ENCODE measurements around the gene DSE.

DSE gene

DNA sequence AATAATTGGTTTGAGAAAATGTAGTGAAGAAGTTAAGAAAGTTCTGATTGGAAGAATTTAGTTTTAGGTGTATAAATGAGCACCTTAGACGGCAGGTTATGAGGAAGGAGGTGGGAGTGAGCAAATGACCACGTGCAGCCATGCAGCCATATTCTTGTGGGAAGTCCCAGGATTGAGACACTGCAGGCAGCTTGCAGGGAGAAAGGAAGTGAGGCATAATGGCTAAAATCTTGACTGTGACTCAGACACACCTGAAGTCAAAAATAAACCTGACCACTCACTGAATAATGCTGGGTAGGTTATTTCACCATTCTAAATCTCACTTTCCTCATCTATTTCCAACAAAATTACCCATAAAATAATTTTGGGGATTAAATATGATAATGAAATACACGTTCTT, 16.6 kb downstream of the DSE start:
- DNase-seq (ENCODE audit: low read depth): no peak

- DNase-seq (ENCODE audit: low read depth): no peak
These were observed 18.2 kb downstream of the DSE start for GRCh38 chr6:116388924-116389323.

DNA sequence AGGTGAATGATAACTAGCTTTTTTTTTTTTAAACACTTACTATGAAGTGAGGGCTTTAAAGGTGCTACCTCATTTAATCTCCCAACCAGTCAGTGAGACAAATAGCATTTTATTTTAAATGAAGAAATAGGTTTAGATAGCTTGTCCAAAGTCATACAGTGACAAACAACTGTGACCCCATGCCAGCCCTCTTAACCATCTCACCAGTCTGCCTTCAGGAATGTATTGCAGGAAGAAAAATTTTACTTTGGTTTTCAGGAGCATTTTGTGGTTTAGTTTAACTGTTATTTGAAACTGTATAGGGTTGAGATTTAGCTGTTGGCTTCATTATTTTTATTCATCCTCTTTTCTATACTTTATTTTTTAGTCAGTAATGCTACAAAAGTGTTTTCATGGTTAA, 18.6 kb downstream of the DSE start:
- no peak for DNase-seq (ENCODE audit: low read depth)

- DNase-seq (ENCODE audit: low read depth): no peak
These were observed 19.8 kb downstream of the DSE start for GRCh38 chr6:116390581-116390980.

- no peak for DNase-seq (ENCODE audit: low read depth)
These were observed 21.6 kb downstream of the DSE start for GRCh38 chr6:116392132-116393013.

DNA sequence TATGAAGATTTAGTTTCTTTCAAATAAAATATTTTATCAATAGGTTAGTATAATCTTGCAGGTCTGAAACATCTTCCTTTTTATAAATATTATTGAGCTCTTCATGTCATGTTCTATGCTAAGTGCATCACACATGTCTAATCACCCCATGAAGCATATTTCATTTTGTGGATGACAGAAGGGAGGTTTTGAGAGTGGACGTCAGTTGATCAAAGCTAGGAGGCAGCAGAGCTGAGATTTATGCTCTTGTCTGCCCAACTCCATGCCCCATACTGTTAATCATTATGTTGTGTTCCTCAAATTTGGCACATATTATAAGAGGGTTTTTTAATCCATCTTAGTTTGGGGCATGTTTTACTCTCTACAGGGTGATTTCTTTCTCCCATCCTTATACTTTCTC, 22.7 kb downstream of the DSE start:
- no peak for DNase-seq (ENCODE audit: low read depth)

- no peak for DNase-seq (ENCODE audit: low read depth)
These were observed 24.9 kb downstream of the DSE start for GRCh38 chr6:116395647-116396046.

DNA sequence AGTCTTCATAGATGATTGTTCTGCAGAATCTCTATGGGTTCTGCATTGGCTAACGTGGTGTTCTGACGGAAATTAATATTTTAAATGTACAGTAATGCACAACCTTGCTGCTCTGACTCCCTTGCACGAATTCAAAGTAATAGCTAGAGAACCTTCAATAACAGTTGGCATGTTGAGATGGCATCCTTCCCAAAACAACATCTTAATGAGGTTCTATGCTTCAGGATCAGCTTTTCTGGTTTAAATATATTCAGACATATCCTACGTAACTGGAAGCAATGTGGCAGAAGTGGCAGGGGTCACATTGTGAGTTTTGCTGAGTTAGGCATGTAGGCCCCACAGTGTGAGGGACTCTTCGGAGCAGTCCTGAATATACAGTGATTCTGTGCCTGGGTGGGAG, 25.7 kb downstream of the DSE start:
- DNase-seq (ENCODE audit: low read depth): no peak

DNA sequence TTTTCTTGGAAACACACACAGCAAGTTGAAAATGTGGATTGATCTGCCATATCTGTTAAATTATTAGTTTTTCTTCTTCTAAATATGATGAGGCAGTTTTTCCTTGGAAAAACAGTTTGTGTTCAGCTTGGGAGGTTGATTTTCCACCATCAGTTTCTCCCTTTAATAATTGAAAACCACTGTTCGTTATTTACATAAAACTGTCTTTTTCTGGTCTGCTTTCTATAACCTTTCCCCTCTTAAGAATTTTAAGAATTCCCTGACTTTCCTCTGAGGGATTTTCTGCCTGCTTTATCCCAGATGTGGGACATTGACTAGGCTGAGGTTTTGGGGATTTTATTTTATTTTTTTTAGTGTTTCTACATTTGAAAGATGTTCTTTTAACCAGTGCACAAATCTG, 27.2 kb downstream of the DSE start:
- no peak for DNase-seq (ENCODE audit: low read depth)

GRCh38 chr6:116398316-116399010, 27.7 kb downstream of the DSE start:
- no peak for DNase-seq (ENCODE audit: low read depth)

- DNase-seq (ENCODE audit: low read depth): no peak
These were observed 28.5 kb downstream of the DSE start for GRCh38 chr6:116399287-116399686.

- DNase-seq (ENCODE audit: low read depth): no peak
These were observed 29.6 kb downstream of the DSE start for GRCh38 chr6:116400328-116400727.

GRCh38 chr6:116402108-116402937, 31.6 kb downstream of the DSE start:
- DNase-seq (ENCODE audit: low read depth): no peak

DNA sequence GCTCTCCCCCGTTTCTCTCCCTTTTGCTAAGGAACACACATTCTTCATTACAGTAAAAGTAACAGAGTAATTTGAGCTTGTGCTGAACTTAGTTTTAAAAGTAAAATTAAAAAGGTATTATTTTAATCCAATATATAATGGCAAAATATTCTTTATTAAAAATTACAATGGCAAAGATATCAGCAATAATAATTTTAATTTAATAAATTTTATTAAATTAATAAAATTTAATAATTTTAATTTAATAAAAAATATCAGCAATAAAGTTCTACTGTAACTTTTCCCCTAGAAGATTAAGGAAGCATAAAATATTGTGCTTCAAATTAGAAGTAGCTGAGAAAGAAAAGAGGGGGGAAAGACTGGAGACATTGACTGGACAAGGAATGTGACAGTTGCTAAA, 32.5 kb downstream of the DSE start:
- DNase-seq (ENCODE audit: low read depth): no peak

DNA sequence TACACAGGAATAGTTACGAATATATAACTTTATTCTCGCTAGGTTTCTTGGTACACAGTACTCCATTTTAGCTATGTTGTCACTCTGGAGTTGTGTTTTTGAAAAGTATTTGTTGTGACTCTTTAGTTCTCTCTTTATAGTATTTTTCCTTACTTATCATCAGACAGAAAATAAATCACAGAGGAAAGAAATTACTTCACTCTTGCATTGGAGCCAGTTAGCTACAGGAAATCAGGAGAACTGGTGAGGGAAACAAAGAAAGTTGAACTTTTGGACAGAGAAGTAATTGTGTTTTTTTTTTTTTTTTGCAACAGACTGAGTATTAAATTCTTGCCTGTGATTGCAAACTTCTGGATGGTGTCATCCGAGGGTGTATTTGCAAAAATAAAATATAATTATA, 33.9 kb downstream of the DSE start:
- DNase-seq (ENCODE audit: low read depth): no peak

DNA sequence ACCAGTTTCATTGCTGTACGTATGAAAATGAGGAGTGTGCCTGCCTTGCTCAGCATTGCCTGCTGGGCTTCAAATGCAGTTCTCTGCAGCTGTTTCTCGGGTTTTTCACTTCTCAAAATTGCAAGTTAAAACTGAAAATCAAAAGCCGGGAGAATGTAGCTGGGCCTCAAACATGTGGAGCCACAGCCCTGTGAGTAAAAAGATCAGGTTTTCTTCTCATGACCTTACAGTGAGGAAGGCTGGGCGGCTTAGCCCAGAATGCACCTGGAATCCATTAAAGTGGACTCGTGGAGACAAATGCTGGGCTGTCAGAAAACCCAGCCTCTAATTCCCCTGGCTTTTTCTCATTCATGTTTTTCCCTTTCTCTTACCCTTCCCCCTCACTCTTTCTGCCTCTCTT, 34.4 kb downstream of the DSE start:
- no peak for DNase-seq (ENCODE audit: low read depth)

GRCh38 chr6:116405652-116406356, 35.1 kb downstream of the DSE start:
- DNase-seq (ENCODE audit: low read depth): no peak

GRCh38 chr6:116406678-116407345, 36.1 kb downstream of the DSE start:
- no peak for DNase-seq (ENCODE audit: low read depth)

DNA sequence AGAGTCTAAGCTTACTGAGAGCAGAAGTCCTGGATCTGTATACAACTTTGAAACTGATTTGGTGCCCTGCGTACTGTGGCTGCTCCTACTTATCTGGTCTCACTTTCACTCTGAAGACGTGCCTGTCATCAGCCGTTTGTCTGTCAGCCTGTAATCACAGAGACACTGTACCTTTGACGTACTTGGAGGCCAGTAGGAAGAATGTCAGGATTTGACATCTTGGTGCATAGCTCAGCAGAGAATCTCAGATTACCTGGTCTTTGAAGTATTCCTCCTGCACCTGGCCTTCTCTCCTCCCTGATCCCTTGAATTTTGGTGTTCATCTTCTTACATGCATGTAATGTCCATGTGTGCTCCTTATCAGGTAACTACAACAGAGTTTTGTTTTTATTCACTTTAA, 37.7 kb downstream of the DSE start:
- no peak for DNase-seq (ENCODE audit: low read depth)

DNA sequence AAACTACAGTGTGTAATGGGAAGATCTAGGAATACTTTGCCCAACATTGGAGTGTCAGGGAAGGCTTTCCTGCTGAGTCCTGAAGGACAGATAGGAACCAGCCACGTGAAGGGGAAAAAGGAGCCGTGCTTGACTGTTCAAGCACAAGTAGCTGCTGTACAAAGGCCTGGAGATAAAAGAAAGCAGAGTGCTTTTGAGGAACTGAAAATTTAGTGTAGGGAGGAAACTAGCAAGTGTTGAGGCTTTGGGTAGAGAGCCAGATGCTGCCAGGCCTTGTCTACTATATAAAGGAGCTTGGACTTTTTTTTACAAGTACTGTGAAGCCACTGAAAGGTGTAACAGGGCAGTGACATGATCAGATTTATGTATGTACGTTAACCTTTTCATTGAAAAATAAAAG, 39.0 kb downstream of the DSE start:
- no peak for DNase-seq (ENCODE audit: low read depth)

DNA sequence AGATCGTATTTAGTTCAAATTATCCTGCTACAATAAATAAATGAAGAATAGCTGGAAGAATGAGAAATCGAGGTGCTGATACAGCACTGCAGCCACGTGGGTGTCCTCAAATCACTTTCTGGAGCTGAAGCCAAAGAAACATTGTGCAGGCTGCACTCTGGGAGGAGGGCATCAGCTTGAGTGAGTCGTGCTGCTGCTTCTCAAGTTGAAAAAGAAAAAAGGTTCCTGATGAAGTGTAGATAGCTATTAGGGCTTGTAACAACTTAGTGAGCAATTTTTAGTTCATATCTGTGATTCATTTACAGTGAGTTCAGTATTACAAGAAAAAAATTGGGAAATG, 40.5 kb downstream of the DSE start:
- no peak for DNase-seq (ENCODE audit: low read depth)

- no peak for DNase-seq (ENCODE audit: low read depth)
These were observed 41.5 kb downstream of the DSE start for GRCh38 chr6:116412270-116412669.

Data from activated T-cell treated with anti-CD3 and anti-CD28 coated beads for 24 hours (primary cell).